GM12865 (cell line): ENCODE data around the gene RUNX2.

Experiments used
- DNase-seq: peaks from one replicate; pipeline ENCODE4 v3.0.0; 2010; ENCODE audit warnings: low read depth
- H3K4me3 ChIP-seq: 2 replicates; pipeline ENCODE4 v1.5.1; 2011; ENCODE audit warnings: mild to moderate bottlenecking, low read depth, low read length, control low read depth
- TF ChIP-seq, protein P1 (sequence below): IDR thresholded peaks from 2 replicates; pipeline ENCODE4 v1.5.1; 2011; ENCODE audit warnings: low read length, control low read depth, low read depth, inconsistent platforms; ENCODE audit not compliant: insufficient read depth; ENCODE audit errors: missing control alignments

RUNX2 gene

DNA sequence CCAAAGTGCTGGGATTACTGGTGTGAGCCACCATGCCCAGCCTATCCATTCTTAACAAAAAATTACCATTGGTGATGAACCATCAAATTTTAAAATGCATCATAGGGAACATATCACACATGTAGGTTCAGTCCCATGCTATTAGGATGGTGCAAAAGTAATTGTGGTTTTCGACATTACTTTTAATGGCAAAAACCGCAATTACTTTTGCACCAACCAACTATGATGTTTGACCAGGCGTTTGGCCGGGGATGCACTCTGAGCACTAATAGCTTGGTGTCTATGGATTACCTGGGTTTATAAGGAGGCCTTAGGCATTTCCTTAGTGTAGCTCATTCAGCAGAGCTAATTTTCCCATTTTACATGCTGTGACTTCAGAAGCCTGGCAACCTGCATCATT is 296.1 kb downstream of the RUNX2 start:
- DNase-seq = no peak
- no peak overlapping the region for H3K4me3 ChIP-seq
- TF ChIP-seq, protein P1, sequence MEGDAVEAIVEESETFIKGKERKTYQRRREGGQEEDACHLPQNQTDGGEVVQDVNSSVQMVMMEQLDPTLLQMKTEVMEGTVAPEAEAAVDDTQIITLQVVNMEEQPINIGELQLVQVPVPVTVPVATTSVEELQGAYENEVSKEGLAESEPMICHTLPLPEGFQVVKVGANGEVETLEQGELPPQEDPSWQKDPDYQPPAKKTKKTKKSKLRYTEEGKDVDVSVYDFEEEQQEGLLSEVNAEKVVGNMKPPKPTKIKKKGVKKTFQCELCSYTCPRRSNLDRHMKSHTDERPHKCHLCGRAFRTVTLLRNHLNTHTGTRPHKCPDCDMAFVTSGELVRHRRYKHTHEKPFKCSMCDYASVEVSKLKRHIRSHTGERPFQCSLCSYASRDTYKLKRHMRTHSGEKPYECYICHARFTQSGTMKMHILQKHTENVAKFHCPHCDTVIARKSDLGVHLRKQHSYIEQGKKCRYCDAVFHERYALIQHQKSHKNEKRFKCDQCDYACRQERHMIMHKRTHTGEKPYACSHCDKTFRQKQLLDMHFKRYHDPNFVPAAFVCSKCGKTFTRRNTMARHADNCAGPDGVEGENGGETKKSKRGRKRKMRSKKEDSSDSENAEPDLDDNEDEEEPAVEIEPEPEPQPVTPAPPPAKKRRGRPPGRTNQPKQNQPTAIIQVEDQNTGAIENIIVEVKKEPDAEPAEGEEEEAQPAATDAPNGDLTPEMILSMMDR = no peak

- TF ChIP-seq, protein P1 = no peak
- no peak for DNase-seq
- H3K4me3 ChIP-seq = no peak overlapping the region
These were observed 297.1 kb downstream of the RUNX2 start for GRCh38 chr6:45625191-45625664.

DNA sequence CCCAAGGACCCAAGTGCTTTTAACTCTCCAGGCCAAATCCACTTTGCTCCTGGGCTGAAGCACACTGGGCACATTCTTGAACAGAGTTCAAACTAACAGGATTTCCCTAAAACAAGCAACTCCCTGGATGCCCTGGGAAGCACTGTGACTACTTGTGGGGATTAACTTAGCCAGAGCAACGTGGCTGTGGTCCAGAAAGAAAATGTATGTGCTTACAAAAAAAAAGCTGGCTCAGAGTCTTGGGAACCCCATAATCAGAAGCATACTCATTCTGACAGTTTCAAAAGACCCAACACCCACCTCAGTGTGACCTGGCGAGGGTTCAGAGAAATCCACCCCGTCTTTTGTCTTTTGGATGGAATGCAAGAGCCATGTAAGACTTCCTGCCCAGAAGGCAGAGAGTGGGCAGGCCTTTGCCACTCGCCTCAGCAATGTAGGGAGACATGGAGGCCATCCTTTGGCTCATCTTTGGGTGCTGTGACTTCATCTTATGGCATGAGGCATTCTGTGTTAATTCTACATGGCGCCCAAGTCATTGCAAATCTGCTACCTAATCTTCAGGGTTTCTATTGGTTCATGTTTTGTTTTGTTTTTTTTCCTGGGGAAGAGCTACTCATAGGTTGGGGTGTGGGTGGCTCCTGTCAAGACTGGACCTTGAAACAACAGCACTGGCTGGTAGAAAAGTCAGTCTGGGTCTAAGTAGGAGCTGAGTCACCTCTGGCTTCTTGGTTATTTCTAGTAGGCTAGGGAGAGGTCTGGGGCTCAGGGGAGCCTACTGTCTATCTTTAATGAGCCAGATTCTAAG is 298.2 kb downstream of the RUNX2 start:
- DNase-seq = peak; percentile 9
- TF ChIP-seq, protein P1 = no peak
- H3K4me3 ChIP-seq = no peak overlapping the region

DNA sequence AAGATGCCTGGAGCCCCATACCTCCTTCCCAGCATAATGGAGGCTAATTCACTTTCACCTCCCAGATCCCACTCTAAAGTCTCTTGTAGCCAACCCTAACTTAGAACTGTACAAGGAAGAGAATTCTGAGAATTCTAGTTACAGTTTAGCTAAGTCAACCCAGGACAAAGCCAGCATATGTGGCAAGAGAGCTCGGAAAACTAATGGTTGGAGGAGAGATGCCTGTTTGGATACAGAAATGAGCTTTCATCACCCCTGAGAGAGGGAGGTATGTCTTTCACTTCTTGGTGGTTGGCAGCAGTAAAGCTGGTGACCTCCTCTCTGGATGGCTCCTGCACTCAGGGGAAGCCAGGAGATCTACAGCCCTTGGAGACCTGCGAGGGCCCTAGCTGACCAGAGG is 302.2 kb downstream of the RUNX2 start:
- H3K4me3 ChIP-seq = no peak overlapping the region
- no peak for DNase-seq
- TF ChIP-seq, protein P1 = no peak

DNA sequence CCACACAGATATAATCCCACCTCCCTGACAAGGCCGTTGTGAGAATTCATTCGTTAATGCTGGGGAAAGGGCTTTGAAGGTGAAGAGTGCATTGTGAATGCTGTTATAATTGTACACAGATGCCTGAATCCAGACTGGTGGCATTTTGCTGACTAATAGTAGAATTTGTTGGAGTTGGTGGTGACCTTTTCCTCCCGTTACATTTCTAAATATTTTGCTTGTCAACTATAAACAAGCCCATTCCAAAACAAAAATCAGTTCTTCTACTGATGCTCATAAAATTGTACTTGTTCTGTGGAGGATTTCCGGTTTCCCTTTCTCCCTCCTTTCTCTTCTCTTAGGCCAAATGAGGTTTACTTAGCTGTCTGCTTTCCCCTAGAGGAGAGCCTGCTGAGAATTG is 302.7 kb downstream of the RUNX2 start:
- no peak overlapping the region for H3K4me3 ChIP-seq
- no peak for DNase-seq
- TF ChIP-seq, protein P1 = no peak

DNA sequence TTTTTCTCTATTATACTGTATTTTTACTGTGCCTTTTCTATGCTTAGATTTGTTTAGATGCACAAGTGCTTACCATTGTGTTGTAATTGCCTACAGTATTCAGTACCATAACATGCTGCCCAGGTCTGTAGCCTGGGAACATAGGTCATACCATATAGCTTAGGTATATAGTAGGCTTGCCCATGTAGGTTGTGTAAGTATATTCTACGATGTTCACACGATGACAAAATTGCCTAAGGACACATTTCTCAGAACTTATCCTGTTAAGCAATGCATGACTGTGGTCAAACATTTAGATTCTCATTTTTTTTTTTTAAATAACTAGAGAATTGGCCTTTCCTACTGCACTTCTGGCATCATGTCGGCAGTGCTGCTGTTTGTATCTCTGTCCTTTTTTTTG is 303.3 kb downstream of the RUNX2 start:
- no peak overlapping the region for H3K4me3 ChIP-seq
- DNase-seq = no peak
- TF ChIP-seq, protein P1 = no peak
